ENCODE measurements around the gene NPL. TPM values are rescaled to one million over a fixed set of nuclear protein-coding genes. Genes with fewer than 3 reads are reported as not detected.

NPL gene
- total and polyA plus RNA-seq, 2 of the 13 experiments (the other 11 are each of a cell fraction or from before 2014, with no cell fraction given) = 0.03 to 0.04 TPM

GRCh38 chr1:182839209-182840066 lies 49.9 kb downstream of the NPL start, which contains the start of gene DHX9 (continued):
- TF ChIP-seq ZHX2 (IDR thresholded peaks at IDR 0.05; ENCODE audit: low read depth) = peak; percentile 14; the same call in 1 of the 2 replicates
- TF ChIP-seq ZHX2 (CRISPR knock-in tag; IDR thresholded peaks at IDR 0.05; ENCODE audit: borderline replicate concordance) = no peak
- no peak for TF ChIP-seq SMARCE1 (IDR thresholded peaks at IDR 0.05; ENCODE audit: borderline replicate concordance)
- 0 out of 2 replicates have a peak, but pooled peaks have one; percentile 22 for TF ChIP-seq DNMT1 (CRISPR knock-in tag; IDR thresholded peaks at IDR 0.05)
- TF ChIP-seq ZNF280B (CRISPR knock-in tag; IDR thresholded peaks at IDR 0.05; ENCODE audit: borderline replicate concordance) = peak; percentile 83; the same call in 1 of the 2 replicates
- TF ChIP-seq KMT2A (CRISPR knock-in tag; IDR thresholded peaks at IDR 0.05) = peak; percentile 86
- peak; percentile 42 for TF ChIP-seq ZFP91 (CRISPR knock-in tag; IDR thresholded peaks at IDR 0.05; ENCODE audit: borderline replicate concordance)
- peak; percentile 60 for TF ChIP-seq ELF1 (CRISPR knock-in tag; IDR thresholded peaks at IDR 0.05)
- TF ChIP-seq KAT8 (CRISPR knock-in tag; IDR thresholded peaks at IDR 0.05) = peak; percentile 54; the same call in 1 of the 2 replicates
- 0 out of 2 replicates have a peak, but pooled peaks have one; percentile 2 for TF ChIP-seq THRA (CRISPR knock-in tag; IDR thresholded peaks at IDR 0.05; ENCODE audit: borderline replicate concordance)
- peak; percentile 83 for TF ChIP-seq ZNF776 (CRISPR knock-in tag; IDR thresholded peaks at IDR 0.05)
- TF ChIP-seq HNF1B (CRISPR knock-in tag; IDR thresholded peaks at IDR 0.05) = peak; percentile 83
- peak; percentile 46; the same call in 1 of the 2 replicates for TF ChIP-seq PITX1 (CRISPR knock-in tag; IDR thresholded peaks at IDR 0.05)
- peak; percentile 23; the same call in 1 of the 2 replicates for TF ChIP-seq ZNF766 (CRISPR knock-in tag; IDR thresholded peaks at IDR 0.05; ENCODE audit: borderline replicate concordance)

Data from HepG2 (cell line).